NCI-H1048 (cell line): ENCODE measurements around the gene CHMP1A.
"Not testable (repeated sequence)": the region's sequence is repeated elsewhere in the genome, so short reads cannot be mapped to it uniquely, and the experiment has no call there.

ENCODE experiments used
- DNase-seq: peaks from one replicate; lab custom pipeline; 2025; lab: John Stamatoyannopoulos, UW

The CHMP1A gene

DNA sequence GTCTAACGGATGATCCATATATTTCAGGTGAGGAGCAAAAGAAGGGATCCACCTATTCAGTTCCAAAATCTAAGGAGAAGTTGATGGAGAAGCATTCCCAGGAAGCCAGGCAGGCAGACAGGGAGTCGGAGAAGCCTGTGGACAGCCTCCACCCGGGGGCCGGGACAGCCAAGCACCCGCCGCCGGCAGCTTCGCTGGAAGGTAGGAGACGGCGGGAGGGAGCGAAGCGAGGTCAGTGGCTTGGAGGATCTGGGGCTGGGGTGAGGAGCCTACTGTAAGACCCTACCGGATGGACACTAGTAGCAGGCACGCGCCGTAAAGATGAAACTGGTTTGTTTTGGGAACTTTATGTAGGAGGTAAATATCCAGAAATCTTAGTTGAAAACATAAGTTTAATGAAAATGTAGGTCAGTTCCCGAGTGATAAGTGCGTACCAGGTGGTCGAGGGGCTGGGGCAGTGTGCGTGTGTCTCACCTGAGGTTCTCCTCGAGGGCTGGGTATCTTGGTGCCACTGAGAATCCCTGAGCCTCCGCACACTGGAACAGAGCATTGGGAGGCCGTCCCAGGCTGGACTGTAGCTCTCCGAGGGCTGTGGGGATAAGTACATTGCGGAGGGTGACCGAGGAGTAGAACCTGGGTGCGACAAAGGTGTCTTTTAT is 842 bp upstream of the CHMP1A start:
- DNase-seq, result no peak

DNA sequence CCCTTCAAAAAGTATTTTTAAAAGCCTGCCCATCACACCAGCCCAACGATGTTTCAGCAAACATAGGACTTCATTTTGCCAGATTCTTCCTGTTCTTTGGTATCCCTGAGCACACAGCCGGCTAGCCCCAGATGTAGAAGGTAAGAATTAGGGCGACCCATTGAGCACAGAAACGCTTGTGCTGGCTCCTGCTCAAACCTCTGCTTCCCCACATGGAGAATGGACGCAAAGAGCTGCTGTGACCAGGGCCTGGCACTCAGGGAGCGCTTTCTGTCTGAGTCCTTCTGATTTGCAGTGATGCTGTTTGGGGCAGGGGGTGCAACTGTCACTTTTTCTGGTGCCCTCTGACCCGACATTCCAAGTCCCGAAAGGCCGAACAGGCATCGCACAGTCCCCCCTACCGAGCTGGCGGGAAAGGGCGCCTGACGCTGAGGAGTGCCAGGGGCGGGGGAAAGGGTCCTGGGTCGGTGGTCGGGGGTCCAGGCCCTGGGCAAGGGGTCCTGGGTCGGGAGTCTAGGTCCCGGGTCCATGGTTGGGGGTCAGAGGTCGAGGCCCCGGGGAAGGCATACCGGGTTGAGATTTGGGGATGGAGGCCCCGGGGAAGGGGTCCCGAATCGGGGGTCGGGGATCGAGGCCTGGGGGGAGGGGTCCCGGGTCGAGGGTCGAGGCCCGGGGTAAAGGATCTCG is 930 bp downstream of the CHMP1A start:
- no peak for DNase-seq

DNA sequence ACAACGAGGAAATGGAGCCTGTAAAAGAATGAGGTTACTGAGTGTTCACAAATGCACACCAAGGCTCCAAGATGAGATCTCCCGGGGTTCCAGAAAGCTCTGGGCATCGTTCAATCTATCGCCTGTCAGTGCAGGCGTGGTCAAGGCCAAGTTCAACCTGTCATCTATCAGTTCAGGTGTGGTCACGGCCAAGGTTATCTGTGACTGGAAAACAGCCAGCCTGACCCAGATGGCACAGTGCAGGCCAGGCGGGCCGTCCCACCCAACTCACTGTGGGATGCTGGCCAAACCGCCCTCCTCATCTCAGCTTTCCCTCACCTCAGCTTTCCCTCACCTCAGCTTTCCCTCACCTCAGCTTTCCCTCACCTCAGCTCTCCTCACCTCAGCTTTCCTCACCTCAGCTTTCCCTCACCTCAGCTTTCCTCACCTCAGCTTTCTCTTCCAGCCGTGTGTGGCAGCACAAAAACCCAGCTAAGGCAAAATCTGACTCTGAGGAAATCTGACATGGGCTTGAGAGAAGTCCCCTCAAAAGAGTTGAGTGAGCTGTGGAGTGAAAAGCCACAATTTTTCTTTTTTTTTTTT is 2.4 kb downstream of the CHMP1A start:
- no peak for DNase-seq

DNA sequence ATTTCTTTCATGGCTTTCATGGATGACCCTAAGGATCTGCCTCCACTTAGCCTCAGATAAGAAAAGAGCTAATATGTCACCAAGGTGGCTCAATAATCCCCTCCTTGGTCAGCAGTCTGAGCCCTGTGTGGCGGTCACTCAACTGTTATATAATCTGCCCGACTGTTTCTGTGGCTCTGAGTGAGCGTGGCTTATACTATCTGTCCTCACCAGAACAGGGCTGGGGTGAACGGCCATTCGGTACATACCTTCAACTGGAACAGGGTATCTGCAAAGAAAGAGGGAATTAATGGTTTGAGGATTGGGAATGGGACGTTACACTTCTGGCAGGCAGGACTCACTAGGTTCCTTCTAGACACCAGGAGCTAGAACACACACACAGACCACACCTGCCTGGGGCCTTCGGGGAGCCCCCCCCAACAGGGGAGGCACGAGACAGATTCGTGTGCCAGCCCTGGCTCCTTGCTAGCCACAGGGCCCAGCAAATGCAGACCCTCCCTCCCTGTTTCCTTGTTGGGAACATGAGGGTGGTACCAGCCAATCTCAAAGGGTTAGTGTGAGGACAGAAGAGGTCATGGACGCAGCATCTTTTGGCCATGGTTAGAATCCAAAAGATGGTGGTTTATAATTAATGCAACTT is 3.7 kb downstream of the CHMP1A start:
- no peak for DNase-seq

DNA sequence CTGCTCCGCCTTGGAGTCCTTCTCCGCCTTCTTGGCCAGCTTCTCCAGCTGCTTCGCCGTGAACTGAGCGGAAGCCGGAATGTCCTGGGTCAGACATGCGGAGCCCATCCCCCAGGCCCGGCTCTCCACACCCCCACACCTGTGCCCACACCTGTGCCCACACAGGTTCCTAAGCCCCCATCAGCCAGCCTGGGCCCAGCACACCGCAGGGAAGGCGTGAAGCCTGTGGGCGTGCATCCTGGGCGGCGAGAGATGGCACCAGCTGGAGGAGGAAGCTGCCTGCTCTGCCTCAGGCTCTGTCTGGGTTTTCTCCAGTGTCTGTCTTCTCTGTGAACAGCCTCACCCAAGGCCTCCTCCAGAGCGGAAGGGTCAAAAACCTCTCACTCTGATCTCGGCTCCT is 5.9 kb downstream of the CHMP1A start:
- DNase-seq, result no peak

DNA sequence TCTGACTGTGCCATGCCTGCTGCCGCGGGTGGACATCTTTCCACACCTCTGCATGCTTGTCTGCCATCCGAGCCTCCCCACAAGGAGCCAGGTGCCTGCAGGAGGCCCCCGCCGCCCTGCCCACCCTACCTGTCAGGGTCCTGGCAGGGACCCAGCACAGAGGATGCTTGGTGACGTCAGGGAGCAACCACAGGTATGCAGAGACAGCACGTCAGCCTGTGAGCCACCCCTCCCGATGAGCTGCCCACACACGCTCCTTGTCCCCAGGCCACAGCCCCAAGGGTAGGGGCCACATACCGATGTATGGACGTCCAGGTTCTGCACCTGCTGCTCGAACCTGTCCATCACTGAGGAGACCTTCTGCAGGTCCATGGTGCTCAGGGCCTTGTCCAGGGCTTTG is 10.6 kb downstream of the CHMP1A start:
- no peak for DNase-seq

DNA sequence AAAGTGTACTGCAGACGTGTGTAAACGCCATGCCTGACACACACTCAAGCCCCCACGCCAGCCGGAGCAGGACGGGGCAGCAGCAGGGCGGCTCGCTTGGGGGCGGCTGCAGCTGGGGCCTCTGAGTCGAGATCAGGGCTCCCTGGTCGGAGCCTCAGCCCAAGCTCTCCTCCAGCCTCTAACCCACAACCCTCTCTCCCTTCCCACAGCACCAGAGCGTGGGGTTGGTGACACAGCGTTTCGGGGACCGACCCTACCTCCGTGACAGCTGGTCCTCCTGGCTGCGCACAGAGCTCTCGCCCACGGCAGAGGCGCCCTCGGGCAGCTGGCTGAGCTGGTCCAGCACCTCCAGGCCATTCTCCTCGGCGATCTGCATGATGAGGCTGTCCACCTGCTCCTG is 11.2 kb downstream of the CHMP1A start:
- no peak for DNase-seq

DNA sequence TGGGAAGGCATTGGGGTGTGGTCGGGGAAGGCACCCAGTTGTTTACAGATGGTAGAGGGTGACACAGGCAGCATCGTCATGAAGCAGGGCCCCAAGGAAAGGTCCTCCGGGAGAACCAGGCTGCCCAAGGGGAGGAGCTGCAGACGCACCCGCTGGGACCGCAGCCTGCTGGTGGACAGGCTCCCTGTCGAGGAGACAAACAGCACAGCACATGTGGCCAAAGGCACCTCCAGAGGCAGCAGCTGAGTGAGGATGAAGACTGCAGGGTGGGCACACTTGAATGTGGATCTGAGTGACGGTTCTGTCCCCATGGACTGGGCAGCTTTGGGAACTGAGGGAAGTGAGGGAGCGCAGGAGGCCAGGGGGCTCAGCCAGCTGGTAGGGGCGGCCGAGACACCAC is 12.4 kb downstream of the CHMP1A start:
- DNase-seq, result no peak

DNA sequence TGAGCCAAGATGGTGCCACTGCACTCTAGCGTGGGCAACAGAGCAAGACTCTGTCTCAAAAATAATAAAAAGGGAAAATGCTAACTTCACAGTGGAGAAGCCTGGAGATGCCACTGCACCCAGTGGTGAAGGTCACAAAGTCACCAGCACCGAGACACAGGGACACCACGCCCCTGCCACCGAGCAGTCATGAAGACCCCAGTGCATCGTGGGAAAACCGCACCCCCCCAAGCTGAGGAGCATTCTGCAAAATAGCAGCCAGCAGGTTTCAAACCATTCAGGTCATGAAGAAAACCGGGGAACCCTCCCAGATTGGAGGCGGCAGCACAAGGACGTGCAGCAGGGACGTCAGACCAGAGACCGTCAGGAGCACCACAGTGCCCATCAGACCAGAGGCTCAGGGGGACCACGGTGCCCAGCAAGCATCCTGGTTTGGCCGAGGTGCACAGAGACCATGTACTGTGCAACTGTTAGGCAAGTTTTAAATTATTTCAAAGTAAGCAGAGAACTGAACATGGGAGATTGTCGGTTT is 13.7 kb downstream of the CHMP1A start:
- DNase-seq, result no peak

DNA sequence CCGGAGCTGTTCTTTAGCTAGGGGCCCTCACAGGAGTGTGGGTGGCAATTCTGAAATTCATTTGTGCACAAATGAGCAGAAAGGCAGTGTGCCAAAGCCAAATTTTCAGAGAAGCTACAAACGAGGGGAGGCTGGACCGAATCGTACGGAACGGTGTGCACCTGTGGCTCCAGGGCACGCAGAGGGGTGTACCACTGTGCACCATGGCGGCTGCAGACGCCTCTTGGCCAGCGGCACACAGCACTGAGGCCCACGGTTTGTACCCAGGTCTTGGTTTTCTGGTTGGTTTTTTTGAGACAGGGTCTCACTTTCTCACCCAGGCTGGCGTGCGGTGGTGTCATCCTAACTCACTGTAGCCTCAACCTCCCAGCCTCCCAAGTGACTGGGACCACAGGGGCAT is 14.9 kb downstream of the CHMP1A start:
- DNase-seq, result no peak

DNA sequence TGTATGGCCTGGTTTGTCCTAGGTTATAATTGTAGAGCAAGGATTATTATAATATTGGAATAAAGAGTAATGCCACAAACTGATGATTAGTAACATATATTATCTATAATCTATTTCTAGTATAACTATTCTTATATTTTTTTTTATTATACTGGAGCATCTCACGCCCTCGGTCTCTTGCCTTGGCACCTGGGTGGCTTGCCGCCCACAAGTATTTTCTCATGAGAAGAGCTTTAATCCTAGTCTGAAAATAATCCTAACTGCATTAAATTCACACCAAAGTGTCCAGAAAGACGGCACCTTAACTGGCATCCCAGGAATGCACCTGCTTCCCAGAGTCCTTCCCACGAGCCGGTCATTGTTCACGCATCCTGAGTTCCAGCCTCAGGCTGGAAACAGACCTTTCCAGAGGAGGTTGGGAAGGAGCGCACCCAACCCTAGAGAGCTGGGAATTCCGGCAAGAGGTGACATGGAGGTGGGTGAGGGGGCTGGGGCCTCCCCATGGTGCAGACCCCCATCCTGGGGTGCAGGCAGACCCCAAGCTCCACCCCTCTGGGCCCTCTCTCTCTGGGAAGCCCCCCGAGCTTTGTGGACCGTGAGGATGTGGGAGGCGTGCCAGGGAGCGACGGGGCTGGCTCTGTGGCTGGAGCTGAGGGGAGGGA is 15.9 kb downstream of the CHMP1A start:
- DNase-seq, result no peak

DNA sequence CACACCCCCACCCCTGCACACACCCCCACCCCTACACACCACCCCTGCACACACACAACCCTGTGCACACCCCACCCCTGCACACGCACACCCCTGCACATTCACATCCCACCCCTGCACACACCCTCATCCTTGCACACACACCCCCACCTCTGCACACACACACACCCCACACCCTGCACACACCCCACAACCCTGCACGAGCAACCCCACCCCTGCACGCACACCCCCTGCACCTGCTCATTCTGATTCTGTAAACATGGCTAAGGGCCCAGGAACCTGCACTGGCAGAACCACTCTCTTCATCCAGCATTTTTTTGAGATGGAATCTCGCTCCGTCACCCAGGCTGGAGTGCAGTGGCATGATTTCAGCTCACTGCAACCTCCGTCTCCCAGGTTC is 18.1 kb downstream of the CHMP1A start:
- no peak for DNase-seq

DNA sequence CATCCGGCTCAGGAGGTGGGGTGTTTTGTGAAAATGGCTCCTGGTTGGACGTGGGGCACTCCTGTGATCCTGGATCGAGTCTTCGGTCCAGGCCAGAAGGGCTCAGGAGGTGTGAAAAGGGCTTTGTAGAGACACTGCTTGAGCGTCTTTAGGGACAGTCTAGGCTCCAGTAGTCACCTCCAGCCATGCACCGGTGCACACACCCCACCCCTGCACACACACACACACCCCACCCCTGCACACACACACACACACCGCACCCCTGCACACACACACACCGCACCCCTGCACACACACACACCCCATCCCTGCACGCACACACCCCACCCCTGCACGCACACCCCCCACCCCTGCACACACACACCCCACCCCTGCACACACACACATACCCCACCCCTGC is 19.1 kb downstream of the CHMP1A start:
- no peak for DNase-seq

DNA sequence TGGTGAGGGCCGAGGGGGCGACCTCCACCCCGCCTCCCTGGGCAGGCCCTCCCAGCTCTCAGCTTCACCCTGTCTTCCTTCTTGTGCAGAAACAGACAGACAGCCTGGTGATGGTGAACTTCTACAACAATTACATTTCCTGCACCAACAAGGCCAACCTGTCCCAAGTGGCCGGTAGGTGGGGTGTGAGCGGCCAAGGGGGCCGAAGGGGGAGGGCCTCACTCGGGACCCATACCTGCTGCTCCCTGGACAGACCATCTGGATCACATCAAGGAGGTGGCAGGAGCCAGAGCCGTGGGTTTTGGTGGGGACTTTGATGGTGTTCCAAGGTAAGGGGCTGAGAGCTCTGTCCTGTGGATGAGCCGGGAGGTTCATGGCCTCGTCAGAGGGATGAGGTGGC is 20.1 kb downstream of the CHMP1A start:
- no peak for DNase-seq

DNA sequence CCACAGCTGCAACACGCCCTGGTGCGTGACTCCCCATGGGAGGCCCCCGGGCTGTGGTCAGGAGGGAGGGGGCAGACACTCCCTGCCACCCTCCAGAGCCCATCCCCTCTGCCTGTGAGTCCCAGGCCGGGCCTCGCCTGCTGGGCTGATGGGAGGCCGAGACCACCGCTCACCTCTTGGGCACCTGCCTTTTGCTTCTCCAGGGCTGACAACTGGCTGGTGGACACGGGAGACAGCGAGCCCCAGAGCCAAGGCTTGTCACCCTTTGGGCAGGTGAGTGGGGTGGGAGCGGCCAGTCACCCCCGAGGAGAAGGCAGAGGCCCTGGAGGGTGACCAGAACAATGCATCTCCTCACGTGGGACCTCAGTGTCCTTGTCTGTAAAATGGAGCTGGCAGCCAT is 20.8 kb downstream of the CHMP1A start:
- no peak for DNase-seq

DNA sequence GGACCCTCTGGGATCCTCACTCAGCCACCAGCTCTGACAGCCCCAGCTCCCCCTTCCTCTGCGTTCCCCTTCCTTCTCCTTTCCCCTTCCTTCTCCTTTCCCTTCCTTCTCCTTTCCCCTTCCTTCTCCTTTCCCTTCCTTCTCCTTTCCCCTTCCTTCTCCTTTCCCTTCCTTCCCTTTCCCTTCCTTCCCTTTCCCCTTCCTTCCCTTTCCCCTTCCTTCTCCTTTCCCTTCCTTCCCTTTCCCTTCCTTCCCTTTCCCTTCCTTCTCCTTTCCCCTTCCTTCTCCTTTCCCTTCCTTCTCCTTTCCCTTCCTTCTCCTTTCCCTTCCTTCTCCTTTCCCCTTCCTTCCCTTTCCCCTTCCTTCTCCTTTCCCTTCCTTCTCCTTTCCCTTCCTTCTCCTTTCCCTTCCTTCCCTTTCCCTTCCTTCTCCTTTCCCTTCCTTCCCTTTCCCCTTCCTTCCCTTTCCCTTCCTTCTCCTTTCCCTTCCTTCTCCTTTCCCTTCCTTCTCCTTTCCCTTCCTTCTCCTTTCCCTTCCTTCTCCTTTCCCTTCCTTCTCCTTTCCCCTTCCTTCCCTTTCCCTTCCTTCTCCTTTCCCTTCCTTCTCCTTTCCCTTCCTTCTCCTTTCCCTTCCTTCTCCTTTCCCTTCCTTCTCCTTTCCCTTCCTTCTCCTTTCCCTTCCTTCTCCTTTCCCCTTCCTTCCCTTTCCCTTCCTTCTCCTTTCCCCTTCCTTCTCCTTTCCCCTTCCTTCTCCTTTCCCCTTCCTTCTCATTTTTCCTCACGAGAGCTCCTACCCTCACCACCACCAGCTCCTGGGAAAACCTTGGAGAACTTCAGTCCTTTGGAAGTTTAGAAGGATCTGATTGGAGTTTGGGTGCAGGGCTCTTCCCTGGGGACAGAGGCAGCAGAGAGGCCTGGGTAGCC is 22.8 kb downstream of the CHMP1A start:
- not testable (repeated sequence) for DNase-seq

DNA sequence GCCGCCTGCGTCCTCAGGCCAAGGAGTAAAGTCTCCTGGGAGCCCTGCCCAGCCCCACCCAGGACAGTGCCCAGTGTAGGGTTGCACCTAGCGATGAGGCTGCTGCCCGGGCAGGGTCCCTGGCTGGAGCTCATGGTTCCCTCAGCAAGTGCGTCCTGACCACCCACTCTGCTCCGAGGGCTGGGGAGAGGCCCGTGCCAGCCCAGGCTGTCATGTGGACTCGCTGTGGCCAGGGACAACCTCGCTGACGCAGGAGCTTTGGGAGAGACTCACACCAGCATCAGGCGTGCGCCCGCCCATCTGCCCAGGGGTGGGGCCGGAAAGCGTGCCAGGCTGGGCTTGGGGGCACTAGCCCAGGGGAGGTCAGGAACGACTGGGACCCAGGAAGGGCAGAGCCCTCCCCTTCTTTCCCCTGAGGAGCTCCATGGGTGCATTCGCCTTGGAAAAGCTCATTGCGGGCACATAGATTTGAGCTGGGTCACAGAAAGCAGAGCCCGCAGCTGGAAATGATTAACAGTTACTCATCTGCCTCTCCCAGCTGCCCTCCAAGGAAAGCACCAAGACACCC is 24.4 kb downstream of the CHMP1A start:
- no peak for DNase-seq

DNA sequence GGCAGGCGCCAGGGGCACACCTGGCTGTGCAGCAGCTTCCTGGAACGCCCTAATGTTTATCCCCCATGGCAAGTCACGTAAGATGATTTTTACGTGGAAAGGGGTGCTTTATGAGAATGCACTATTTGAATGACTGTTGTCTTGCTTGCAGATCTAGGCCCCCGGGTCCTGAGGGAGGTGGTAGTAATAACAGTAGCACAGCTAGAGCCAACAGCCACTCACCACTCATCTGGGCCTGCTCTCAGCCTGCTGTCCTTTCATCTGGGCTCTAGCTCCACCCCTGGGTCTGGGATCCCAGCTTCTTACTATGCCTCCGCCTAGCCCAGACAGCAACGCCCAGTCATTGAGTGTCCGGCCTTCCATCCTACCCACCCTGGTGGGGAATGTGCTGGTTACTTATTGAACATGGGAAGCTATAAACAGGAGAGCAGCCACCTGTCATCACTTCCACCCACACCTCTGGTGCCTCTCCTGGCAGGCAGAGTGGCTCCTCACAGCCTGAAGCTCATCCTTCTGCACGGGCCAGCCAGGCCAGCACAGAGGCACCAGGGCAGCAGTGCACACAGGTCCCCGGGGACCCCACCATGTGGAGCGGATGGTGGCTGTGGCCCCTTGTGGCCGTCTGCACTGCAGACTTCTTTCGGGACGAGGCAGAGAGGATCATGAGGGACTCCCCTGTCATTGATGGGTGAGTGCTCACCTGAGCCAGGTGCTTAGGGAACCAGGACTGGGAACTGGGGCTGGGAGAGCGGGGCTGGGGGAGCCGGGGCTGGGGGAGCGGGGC is 27.5 kb downstream of the CHMP1A start:
- no peak for DNase-seq

DNA sequence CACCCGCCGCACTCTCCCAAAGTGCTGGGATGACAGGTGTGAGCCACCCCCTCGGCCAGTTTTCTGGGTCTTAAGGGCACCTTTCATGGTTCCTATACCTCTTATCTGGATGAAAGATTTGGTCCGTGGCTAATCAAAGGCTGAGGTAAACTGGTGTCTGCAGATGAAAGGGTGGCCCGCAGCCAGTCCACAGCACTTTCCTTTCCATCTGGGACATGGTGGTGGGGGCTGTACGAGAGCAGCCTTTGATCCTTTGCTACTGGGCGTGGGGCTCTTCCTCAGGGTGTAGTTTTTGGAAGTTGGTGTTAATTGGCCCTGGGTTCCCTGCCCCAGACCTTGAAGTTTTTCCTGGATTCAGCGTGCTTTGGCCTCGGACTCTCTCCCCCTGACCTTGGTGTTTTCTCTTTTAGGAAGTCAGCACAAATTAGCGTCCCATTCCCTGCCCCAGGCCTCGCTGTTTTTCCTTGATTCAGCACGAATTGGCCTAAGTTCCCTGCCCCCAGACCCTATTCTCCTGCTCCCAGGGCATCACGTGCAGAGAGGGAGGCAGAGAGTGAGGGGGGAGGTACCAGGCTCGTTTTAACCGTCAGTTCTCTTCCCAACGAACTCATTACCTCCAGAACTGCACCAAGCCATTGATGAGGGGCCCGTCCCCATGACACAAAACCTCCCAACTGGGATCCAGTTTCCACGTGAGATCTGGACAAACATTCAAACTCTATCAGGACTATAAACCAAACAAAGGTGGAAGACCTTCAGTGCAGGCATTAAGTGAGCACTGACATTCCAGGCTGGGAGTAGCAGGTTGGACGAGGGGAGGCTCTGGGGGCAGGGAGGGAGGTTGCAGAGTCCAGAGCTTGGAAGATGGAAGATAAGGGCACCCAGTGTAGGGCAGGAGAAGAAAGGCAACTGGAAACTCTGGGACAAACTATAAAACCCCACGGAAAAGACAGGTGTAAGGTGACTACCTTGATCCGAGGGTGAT is 32.4 kb downstream of the CHMP1A start:
- DNase-seq, result no peak
